Lower leg skin (tissue), 4 donors: Measurements from ENCODE around the gene RNGTT. TPM values are rescaled to one million over a fixed set of nuclear protein-coding genes. Genes with fewer than 3 reads are reported as not detected.

Experiments used
- DNase-seq, 2 donors: peaks; one replicate each; pipeline ENCODE4 v3.0.0-alpha.2; 2019; ENCODE audit warnings: low spot score in 2 of 2
- H3K4me3 ChIP-seq: fragments of 200-600 bp; sonication (generic); 2 replicates; pipeline ENCODE4 v1.5.1; 2017; ENCODE audit warnings: mild to moderate bottlenecking, low read depth; ENCODE audit not compliant: poor library complexity, severe bottlenecking
- CTCF ChIP-seq, 3 donors: fragments of 450-650 bp; IDR thresholded peaks; one replicate each; pipeline ENCODE4 v1.5.1; 2016; ENCODE audit warnings: antibody characterized with exemption in 3 of 3, mild to moderate bottlenecking in 3 of 3, moderate library complexity in 2 of 3
- POLR2A ChIP-seq, 2 donors: fragments of 450-650 bp; IDR thresholded peaks; one replicate each; pipeline ENCODE4 v1.6.1; 2016 to 2017; ENCODE audit warnings: antibody characterized with exemption in 2 of 2, mild to moderate bottlenecking in 1 of 2, moderate library complexity in 1 of 2
- WGBS, 2 donors: methylation state at CpG; one replicate each; pipeline ENCODE4 v1.1.5; 2018; 5-methylcytosine and 5-hydroxymethylcytosine counted together
- intact Hi-C: fragments of 100-400 bp; cut with DNase I; formaldehyde crosslinking; loops from one replicate; pipeline ENCODE4 v1.15.0; 2023; ENCODE audit warnings: low total_unique reads
- total RNA-seq, 4 donors: library from RNA; depleted of rRNA; stranded (reverse); fragments of >200 nt; gene quantifications; one replicate each; pipeline ENCODE4 v1.1.0, GENCODE V29; 2016

The RNGTT gene
- total RNA-seq, 4 donors from 2014 or later, result 9.3 to 12.0 (median 11.1) TPM

- no peak for TF ChIP-seq POLR2A (IDR thresholded peaks at IDR 0.05)
- TF ChIP-seq CTCF (IDR thresholded peaks at IDR 0.05), result no peak
- intact Hi-C loops, result no loop called here
- WGBS, 2 donors, result 71 to 77% methylated on average over 1 of the region's 1 CpG
- no peak overlapping the region for H3K4me3 ChIP-seq
- DNase-seq, result no peak
Observed at GRCh38 chr6:88881451-88881850, 82.0 kb downstream of the RNGTT start.

DNA sequence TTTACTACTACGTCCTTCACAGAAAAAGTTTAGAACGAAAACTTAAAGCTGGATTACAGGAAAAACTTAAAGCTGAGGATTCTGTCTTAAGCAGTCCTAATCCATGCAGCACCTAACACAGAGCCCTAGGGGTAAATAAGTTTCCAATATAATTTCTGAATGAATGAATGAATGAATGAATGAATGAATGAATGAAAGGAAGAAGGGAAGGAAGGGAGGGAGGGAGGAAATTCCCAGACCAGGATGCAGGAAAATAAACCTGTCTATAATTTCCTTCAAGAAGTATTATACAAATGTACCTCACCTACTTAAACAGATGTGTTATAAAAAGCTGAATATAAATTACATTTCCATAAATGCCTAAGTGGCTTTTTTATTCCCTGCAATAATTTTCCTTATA, 83.4 kb downstream of the RNGTT start:
- H3K4me3 ChIP-seq, result no peak overlapping the region
- 95 to 96% methylated on average over 2 of the region's 2 CpGs for WGBS, 2 donors
- intact Hi-C loops, result no loop called here
- no peak for TF ChIP-seq CTCF (IDR thresholded peaks at IDR 0.05)
- TF ChIP-seq POLR2A (IDR thresholded peaks at IDR 0.05), result no peak
- no peak for DNase-seq

GRCh38 chr6:88877893-88878292, 85.5 kb downstream of the RNGTT start:
- 96 to 97% methylated on average over 7 of the region's 7 CpGs for WGBS, 2 donors
- no peak overlapping the region for H3K4me3 ChIP-seq
- TF ChIP-seq POLR2A (IDR thresholded peaks at IDR 0.05), result no peak
- TF ChIP-seq CTCF (IDR thresholded peaks at IDR 0.05), result no peak
- no peak for DNase-seq
- intact Hi-C loops, result no loop called here

DNA sequence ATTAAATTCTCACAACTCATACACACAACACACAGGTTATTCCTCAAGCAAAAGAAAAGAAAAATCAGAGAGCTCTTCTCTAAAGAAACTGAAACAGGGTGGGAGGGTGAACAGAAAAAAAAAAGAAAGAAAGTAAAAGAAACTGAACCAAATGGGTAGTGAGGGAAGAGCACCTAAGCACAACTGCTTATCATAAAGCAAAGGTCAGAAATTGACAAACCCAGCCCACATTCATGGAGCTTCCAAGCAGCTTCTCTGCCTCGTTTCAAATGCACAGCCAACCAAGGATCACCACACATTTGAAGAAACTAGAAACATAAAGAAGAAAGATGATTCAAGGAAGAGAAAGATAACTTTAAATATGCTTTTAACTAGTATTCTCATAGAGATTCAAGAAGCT, 90.5 kb downstream of the RNGTT start:
- H3K4me3 ChIP-seq, result no peak overlapping the region
- 52 to 61% methylated on average over 1 of the region's 1 CpG for WGBS, 2 donors
- no peak for TF ChIP-seq CTCF (IDR thresholded peaks at IDR 0.05)
- no peak for TF ChIP-seq POLR2A (IDR thresholded peaks at IDR 0.05)
- DNase-seq, result no peak
- intact Hi-C loops, result no loop called here

GRCh38 chr6:88871498-88871897, 91.9 kb downstream of the RNGTT start:
- no peak for DNase-seq
- WGBS, 2 donors, result 74 to 76% methylated on average over 3 of the region's 3 CpGs
- H3K4me3 ChIP-seq, result no peak overlapping the region
- intact Hi-C loops, result no loop called here
- TF ChIP-seq POLR2A (IDR thresholded peaks at IDR 0.05) (no peak), CTCF (IDR thresholded peaks at IDR 0.05) (no peak)

DNA sequence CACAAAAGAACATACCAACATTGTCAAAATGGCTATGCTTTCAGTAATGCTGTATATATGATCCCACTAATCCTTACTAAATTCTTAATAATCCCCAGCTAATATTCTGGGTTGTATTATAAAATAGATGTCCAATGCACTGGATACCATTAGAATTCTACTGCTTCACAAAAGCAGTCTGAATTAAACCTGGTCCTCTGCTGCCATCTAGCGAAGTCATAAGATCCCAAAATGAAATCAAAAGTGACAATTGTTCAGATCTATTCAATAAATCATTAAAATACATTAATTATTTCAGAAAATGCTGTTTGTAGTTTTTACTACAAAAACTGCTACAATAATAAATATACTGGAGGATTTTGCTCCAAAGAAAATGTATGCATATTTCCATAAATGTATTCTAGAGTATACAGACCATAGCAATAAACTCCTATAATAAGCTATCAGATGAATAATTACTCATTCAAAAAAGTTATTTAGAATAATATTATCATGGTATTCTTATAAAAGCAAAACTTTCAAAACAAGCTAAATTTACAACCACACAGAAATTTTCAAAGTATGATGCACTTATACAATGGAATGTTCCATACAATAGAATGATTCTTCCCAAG, 92.6 kb downstream of the RNGTT start:
- 6 to 10% methylated on average over 1 of the region's 1 CpG for WGBS, 2 donors
- H3K4me3 ChIP-seq, result no peak overlapping the region
- intact Hi-C loops, result no loop called here
- no peak for TF ChIP-seq POLR2A (IDR thresholded peaks at IDR 0.05)
- no peak for TF ChIP-seq CTCF (IDR thresholded peaks at IDR 0.05)
- no peak for DNase-seq
